Activated CD8-positive, alpha-beta memory T cell treated with anti-CD3 and anti-CD28 coated beads, Interleukin-2, amount 50 U/mL, for 1 hour (primary cell): Measurements from ENCODE around the gene NEURL1.

Experiments
- DNase-seq: peaks from one replicate; pipeline ENCODE4 v3.0.0-alpha.2; 2020; ENCODE audit errors: extremely low read depth

Gene NEURL1

DNA sequence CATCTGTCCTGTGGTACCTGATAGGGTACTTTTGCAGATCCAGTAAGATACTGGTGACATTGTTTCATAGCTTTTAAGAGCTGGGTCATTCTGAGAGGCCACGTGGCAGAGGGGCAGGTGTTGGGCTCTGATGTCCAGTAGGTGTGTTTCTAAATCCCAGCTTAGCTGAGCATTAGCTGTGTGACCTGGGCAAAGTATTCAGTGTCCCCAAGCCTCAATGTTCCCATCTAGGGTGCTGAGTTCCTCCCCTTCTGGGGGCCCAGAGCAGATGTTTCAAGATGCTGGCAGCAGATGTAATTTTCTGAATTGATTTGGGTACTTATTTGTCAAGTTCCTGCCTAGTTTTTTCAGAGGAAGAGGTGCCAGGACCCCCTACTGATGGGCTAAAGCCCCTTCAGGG lies 52.9 kb downstream of the NEURL1 start:
- no peak for DNase-seq

DNA sequence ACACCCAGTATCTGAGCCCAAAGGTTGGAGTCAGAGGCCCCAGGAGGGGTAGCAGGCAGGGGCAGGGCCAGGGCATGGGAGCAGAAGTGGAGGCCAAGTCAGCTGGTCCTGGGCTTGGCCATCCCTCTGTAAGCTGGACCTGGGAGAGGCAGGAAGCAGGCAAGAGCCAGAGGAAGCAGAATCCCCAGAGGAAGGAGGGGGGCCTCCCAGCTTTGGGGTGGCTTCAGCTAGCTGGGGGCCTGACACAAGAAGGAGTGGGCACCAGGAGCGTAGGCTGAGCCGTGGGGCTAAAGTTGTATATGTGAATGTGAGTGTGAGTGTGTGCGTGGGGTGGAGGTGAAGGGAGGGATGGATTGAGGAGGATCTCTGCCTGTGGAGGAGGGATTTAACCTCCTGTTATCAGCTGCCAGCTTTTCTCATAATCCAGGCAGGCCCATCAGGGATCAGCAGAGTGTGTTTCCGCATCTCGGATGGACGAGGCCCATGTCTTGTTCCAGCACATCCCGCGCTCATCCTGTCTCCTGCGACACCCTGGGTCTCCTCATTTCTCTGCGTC lies 54.0 kb downstream of the NEURL1 start:
- DNase-seq, result no peak

GRCh38 chr10:103548006-103548405 lies 54.5 kb downstream of the NEURL1 start:
- no peak for DNase-seq

DNA sequence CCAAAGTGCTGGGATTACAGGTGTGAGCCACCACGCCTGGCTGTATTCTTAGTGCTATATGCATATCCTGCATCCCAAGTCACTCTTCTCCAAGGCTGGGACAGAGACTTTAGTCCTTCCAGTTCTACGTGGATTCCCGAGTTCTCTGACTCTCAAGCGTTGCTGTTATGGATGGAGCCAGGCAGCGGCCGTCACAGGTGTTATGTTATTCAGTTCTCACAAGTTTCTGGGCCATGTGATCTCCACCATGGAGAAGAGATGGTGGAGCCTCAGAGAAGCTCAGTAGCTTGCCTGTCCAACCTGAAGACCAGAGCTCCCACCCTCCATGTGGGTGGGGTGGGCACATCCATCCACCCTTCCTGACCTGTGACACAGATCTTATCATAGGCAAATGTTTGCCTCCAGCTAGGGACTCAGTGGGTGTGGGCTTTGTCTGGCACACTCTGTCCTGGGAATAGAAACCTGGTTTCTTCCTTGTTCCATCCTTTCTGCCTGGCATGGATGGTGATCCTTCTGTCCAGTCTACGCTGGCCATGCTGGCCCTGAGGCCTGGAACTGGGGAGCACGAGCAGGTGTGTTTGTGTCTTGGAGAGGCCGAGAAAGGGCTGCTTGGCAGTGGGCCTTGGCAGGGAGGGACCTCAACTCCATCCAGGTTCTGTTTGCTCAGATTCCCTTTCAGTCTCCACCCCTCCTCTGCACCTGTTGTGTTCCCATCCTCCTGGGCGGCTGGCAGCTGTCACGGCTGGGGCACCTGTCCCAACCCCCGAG lies 55.3 kb downstream of the NEURL1 start:
- no peak for DNase-seq

DNA sequence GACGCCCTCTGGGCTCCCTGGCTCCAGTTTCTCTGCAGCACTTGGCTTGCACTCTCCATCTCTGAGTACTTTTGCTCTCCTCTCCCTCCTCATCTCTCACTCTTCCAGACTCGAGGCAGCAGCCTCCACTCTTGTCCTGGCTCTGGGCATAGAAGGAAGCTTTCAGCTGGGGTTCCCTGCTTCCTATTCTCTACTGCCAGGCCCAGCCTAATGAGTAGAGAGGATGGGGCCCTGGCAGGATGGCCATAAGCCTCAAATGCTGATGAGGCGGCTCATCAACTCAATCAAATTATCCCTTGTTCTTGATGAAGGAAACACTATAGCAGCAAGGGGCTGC lies 55.8 kb downstream of the NEURL1 start:
- no peak for DNase-seq

DNA sequence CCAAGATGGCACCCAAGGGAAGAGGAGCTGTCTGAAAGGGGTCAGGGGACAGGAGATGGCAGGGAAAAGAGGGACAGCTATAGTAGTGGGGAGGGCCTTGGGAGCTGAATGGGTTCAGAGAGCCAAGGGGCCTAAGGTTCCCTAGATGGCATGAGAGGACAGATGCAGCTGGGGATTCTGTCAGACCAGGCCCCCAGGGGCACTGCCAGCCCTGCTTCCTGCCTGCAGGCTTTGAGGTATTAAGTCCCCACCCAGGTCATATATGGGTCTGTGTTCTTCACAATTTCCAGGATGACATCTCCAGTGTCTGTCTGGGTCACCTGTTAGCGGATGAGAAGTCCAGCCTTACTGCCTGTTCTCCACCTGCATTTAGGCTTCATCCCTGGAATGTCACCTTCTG lies 56.7 kb downstream of the NEURL1 start:
- DNase-seq, result no peak

DNA sequence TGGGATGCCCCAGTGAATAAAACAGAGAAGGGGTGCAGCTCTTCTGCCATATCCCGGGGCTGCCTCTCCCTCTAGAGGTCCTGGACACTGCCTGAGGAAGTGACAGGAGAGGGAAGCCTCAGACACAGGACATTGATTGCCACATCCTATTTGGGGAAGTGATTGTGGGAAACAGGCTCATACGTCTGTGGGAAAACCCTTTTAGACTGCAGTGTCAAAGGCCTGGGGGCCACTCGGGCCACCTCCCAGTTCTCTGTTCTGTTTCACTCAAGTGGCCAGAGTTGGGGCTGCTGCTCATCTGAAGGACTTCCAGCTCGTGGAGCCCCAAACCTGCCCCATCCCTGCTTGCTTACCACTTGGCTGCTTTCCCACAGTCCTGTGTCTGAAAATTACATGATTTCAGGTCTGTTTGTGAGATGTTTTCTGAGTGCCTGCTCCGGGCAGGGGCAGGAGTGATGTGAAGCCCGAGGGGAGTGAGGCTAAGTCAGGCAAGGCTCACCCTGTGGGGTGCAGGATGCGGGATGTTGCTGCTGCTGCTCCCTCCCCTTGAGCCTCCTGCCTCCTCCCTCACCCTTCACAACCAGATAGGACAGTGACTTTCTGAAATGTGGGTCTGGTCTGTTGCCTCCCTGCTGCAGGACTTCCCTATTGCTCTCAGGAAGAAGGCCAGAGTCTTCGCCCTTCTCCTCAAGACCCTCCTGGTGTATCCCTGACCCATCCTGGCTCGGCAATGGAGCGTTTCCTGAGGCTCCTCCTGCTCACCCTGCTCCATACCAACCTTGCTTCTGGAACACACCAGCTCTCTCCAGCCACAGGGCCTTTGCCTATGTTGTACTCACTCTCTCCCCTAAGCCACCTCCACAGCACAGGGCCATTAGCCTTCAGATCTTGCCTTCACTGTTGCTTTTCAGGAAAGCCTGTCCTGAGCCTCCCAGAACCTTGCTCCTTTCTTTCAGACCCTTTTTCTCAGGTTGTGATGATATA lies 58.4 kb downstream of the NEURL1 start:
- DNase-seq, result no peak

DNA sequence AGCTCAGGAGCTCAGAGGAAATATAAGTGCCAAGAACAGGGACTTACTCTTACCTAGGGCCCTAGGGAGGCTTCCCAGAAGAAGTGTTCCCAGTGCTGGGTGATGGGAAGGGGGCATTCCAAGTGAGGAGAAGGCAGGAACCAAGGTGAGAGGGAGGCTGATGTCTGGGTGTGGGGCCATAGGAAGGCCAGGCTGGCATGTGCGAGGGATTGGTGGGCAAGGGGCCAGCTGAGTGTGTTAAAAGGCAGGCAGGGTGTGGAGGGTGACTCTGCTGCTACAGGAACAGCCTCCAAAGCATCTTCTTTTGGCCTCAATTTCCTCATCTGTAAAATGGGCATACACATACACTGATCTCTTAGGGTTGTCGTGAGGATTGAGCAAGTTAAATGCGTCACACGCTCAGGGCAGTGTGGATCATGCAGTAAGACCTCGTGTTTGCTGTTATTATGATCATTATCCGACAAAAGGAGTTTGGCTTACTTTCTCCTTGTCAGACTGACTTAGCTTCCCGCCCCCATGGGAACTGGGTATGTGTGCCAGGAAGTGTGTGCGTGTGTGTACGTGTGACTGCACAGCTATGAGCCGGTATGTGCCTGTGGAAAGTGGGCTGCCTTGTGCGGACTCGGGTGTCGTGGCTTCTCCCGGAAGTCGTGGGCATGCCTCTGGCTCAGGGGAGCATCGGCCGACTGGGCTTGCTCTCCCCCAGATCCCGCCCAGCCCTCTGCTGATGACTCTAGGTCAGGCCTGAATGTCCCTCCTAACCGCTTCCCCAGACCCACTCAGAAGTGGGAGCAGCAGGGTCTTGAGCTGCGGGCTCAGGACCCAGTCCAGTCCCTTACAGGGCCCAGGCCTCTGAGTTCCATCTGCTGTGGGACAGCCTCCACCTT lies 59.6 kb downstream of the NEURL1 start:
- DNase-seq, result no peak

GRCh38 chr10:103553743-103554487 lies 60.4 kb downstream of the NEURL1 start:
- DNase-seq, result no peak

- no peak for DNase-seq
These were observed 61.2 kb downstream of the NEURL1 start for GRCh38 chr10:103554488-103555324.

DNA sequence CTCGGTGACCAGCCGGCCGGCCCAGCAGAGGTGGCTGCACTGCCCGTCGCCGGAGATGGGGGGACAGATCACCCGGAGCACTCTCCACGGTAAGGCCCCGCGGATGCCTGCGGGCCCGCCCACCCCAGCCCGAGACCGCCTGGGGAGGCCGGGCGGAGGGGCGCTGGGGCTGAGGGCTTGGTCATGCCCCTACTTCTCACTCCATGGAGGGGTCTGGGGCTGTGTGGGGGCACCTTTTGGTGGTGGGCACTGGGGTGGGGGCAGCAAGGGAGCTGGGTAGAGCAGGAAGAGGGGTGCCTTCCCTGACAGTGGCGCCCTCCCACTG lies 61.8 kb downstream of the NEURL1 start:
- no peak for DNase-seq

- DNase-seq, result no peak
These were observed 62.2 kb downstream of the NEURL1 start for GRCh38 chr10:103555712-103556111.

DNA sequence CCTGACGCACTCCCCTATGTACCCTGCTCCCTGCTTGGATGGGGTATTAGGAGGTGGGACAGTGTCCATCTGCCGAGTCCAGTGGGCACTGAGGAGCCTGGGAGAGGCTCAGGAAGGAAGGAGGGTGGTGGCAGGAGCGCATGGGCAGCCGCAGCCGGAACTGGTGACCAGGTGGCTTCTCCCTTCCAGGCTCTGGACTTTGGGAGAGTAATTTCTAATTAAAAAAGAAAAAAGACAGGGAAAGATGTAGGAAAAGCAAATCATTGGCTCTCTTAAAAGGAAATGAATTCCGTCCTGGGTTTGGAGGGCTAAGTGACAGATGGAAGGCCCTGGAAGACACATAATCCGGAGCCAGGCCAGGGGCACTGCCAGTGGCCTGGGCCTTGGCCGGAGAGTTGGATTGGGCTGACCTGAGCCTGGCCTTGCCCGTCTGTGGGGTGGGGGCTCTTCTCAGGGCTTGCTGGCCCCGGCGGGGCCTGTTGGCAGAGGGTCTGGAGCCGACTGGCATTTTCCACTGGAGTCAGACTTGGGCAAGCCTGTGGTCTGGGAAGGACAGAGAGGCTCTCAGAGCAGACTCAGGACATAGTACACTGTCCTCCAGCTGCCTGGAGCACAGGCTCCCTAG lies 63.0 kb downstream of the NEURL1 start:
- DNase-seq, result no peak

DNA sequence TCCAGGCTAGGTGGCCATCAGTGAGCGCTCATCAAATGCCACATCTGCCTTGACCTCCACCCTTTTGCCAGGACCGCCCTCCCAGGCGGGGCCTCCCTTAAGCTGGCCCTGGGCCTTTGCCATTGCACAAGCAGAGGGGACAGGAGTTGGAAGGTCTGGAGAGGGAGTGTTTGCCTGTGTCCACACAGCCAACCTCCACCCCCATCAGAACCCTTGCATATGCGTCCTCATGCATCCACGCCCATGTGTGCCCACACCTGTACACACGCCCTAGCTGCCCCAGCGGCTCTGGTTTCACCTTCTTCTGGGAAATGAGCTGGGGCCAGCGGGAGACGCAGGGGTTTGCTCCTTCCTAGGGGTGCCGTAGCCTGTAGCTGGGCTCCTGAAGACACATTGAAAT lies 64.0 kb downstream of the NEURL1 start:
- DNase-seq, result no peak

DNA sequence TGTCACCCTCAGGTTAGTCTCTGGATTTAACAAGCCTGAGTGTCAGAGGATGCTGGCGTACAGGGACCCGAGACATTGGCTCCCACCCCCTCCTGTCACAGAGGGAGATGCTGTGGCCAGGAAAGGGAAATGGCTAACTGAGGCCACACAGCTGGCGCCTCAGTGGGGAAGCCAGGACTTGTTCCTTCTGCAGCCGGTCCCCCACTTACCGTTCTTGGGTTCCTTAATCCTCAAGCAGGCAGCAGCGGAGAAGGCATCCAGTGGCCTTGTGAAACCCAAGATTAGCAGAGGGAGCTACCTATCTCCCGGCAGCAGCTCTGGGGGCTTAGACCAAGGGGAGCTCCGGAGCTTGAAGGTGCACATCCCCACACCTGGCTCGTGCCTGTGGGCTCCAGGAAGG lies 65.4 kb downstream of the NEURL1 start:
- DNase-seq, result no peak

DNA sequence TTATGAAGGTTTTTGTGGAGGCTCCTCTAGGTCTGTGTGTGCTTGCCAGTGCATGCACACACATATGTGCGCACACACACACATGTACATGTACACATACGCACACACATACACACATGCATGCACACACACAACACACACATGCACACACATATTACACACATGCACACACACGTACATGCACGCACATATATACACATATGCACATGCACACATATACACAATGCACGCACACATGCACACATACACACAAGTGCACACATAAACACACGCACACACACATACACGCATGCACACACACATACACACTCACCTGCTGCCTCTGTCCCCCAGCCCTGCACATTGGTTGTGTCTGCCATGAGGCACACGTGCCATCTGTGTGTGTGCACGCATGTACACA lies 66.3 kb downstream of the NEURL1 start:
- no peak for DNase-seq

GRCh38 chr10:103560886-103561285 lies 67.4 kb downstream of the NEURL1 start:
- DNase-seq, result no peak

DNA sequence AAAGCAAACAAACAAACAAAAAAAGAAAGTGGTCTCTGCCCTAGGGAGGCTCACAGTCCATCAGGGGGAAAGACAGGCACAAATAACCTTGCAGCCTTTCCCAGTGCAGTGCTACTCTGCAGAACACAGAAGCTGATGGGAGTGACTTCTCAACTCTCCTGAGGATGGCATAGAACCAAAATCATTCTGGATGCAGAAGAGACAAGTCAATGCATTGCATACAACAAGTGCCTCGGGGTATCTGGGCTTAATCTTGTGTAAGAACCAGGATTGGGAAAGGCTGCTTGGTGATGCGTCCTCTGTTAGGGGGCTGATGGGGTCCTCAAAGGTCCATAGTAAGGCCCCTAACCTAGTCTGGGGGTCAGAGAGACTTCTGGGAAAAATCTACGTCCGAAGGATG lies 68.9 kb downstream of the NEURL1 start:
- DNase-seq, result no peak

- no peak for DNase-seq
These were observed 70.0 kb downstream of the NEURL1 start for GRCh38 chr10:103563231-103564115.
